Measurements from ENCODE around the gene PLA2G4C. TPM values are rescaled to one million over a fixed set of nuclear protein-coding genes. Genes with fewer than 3 reads are reported as not detected.

PLA2G4C gene
- polyA plus RNA-seq, 2 of the 4 experiments (the other 2 are of a cell fraction) = 1.4 to 2.1 TPM

DNA sequence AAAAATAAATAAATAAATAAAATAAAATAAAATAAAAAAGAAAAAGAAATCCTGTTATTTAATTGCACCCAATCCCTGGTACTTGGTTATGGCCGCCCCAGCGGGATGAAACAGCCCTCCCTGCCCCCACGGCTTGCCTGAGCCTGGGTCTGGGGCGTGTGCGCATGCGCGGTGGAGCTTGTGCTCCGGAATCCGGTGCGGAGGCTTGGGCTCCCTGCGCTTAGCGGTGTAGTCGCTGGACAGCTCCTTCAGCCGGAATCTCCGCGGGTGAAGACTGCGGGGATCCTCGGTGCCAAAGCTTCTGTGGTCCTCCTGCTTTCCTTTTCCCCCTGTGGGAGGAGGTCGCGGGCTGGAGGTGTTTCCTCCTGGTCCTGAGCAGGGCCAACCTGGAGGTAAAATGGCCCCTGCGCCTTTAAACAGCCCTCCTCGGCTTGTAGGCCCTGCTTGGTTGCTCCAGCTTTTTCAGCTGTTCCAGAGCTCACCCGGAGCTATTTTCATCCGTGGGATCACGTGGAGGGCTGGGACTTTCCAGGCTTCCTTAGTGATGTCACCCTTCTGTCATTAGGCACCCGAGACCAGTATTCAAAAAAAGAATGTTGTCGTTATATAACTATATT is at the start of gene PLA2G4C (continued):
- TF ChIP-seq, protein P1, sequence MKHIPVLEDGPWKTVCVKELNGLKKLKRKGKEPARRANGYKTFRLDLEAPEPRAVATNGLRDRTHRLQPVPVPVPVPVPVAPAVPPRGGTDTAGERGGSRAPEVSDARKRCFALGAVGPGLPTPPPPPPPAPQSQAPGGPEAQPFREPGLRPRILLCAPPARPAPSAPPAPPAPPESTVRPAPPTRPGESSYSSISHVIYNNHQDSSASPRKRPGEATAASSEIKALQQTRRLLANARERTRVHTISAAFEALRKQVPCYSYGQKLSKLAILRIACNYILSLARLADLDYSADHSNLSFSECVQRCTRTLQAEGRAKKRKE (CRISPR knock-in tag; IDR thresholded peaks at IDR 0.05; ENCODE audit: low read depth) = no peak

DNA sequence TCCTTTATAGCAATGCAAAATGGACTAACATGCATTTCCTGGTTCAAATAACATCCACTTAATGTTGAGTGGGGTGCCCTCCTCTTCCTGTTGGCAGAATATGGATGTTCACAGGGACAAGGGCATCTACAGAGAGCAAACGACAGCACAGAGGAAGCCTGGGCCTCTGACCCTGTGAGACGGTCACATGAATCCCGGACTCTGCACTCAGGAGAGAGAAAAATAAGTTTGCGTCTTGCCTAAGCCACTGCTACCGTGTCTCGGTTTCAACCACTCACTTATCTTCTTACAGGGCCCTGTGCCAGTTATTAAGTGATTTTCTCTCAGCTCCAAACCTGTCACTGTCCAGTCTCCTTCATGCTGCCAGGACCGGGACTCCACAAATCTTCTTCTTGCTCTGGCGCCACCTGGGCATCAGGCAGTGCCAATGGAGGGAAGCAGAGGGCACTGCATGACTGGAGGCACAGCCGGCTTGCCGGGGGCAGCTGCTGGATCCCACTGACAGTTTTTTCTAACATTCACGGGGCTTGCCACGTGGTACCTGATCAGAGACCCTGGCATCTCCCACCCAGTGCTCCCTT is 47.7 kb upstream of the PLA2G4C start:
- Histone ChIP-seq H3K9me3 (no peaks in the 10 kb centered on the region), H3K4me2 (no peak overlapping the region), H3K4me3 (no peak overlapping the region), H3K4me1 (peaks cover 4% of the 10 kb centered on the region; the same call in 2 of the 3 replicates), H3K27ac (no peak overlapping the region)
- ATAC-seq = peak; percentile 47 to 58; a peak in 2 of 6 replicates
- CTCF ChIA-PET = interaction anchor here (0.5 to 17.3 kb wide), 7 partner anchors 11 to 1522 kb away, joined by 3 to 281 read pairs (median 3); partner anchors contain the start of gene PLA2G4C
- TF ChIP-seq, protein P2, sequence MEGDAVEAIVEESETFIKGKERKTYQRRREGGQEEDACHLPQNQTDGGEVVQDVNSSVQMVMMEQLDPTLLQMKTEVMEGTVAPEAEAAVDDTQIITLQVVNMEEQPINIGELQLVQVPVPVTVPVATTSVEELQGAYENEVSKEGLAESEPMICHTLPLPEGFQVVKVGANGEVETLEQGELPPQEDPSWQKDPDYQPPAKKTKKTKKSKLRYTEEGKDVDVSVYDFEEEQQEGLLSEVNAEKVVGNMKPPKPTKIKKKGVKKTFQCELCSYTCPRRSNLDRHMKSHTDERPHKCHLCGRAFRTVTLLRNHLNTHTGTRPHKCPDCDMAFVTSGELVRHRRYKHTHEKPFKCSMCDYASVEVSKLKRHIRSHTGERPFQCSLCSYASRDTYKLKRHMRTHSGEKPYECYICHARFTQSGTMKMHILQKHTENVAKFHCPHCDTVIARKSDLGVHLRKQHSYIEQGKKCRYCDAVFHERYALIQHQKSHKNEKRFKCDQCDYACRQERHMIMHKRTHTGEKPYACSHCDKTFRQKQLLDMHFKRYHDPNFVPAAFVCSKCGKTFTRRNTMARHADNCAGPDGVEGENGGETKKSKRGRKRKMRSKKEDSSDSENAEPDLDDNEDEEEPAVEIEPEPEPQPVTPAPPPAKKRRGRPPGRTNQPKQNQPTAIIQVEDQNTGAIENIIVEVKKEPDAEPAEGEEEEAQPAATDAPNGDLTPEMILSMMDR (IDR thresholded peaks at IDR 0.05) = peak; percentile 15; the same call in 1 of the 3 replicates
- TF ChIP-seq TFCP2L1 (CRISPR knock-in tag; IDR thresholded peaks at IDR 0.05) (no peak), MAFK (IDR thresholded peaks at IDR 0.05; ENCODE audit: partially characterized antibody) (no peak)
- WGBS (ENCODE audit: missing lambda C conversion rate) = 90% methylated on average over 12 of the region's 12 CpGs
- POLR2A ChIA-PET = interaction anchor here (0.6 kb wide), 1 partner anchor 11 kb away, joined by 3 read pairs; no protein-coding TSS in a partner anchor
- no peak for FAIRE-seq
- no peak for DNase-seq (ENCODE audit: low read depth in 1 of 2, low spot score in 1 of 2)

DNA sequence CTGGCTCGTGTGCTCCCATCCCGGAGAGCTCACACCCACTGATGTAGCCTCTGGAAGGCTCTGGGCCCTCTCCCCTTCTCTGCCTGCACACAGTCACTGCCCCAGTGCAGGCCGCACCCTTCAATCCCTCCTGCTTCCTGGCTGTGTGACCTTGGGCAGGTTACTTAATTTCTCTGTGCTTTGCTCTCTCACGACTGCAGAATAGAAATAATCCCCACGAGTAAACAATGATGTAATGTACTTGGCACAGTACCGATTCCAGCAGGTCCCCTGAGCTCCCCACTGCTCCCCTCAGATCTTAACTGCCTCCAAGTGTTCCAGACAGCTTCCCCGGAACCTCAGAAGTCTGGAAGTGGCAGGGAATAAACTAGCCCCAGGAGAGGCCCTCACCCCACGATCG is 43.4 kb upstream of the PLA2G4C start:
- TF ChIP-seq ZFP36 (IDR thresholded peaks at IDR 0.05; ENCODE audit: borderline replicate concordance, partially characterized antibody) (peak; percentile 58), EHMT2 (IDR thresholded peaks at IDR 0.05; ENCODE audit: low read depth) (no peak)
- no peak overlapping the region for H3K4me3 ChIP-seq
- WGBS (ENCODE audit: missing lambda C conversion rate) = 60% methylated on average over 9 of the region's 9 CpGs
- FAIRE-seq (no peak), ATAC-seq (peak; percentile 13 to 42; a peak in 3 of 6 replicates), DNase-seq (ENCODE audit: low read depth in 1 of 2, low spot score in 1 of 2) (no peak)
- POLR2A ChIA-PET = interaction anchor here (1.3 kb wide), 1 partner anchor 43 kb away, joined by 5 read pairs; the partner anchor contains the start of gene PLA2G4C
- peak overlapping the region in 1 of 2 experiments; percentile 41; a peak in 3 of 6 replicates for H3K27ac ChIP-seq
- H3K4me2 ChIP-seq = no peak overlapping the region
- CTCF ChIA-PET = interaction anchor here (0.7 to 17.3 kb wide), 14 partner anchors 9 to 190 kb away, joined by 3 to 281 read pairs (median 4); partner anchors contain the start of gene PLA2G4C
- no peaks in the 10 kb centered on the region for H3K9me3 ChIP-seq
- peaks cover 11% of the 10 kb centered on the region; the same call in 2 of the 3 replicates for H3K4me1 ChIP-seq

DNA sequence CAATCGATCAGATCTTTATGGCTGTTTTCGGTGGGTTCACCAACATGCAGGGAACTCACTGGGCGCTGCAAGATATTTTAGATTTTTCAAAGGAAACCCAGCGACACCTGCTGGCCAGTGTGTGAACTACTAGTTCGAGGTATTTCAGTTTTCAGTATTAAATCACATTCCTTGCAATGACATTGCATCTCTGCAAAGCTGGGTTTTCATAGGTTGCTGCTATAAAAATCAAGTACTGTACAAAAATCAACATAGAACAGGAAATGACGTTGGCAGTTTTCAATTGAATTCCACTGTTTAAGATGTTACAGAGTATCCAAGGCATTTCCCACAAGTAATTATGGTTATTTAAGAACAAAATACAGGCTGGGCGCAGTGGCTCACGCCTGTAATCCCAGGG is 41.9 kb upstream of the PLA2G4C start:
- H3K4me1 ChIP-seq = peaks cover 11% of the 10 kb centered on the region; the same call in 2 of the 3 replicates
- peak overlapping the region; percentile 3 to 55; a peak in 3 of 6 replicates for H3K27ac ChIP-seq
- no peaks in the 10 kb centered on the region for H3K9me3 ChIP-seq
- WGBS (ENCODE audit: missing lambda C conversion rate) = 27% methylated on average over 8 of the region's 8 CpGs
- ChIA-PET POLR2A (interaction anchor here (1.5 kb wide), 1 partner anchor 42 kb away, joined by 6 read pairs; the partner anchor contains the start of gene PLA2G4C), CTCF (interaction anchor here (0.6 to 17.3 kb wide), 41 partner anchors 9 to 414 kb away, joined by 3 to 281 read pairs (median 5); partner anchors contain the start of genes CABP5, LIG1 and PLA2G4C)
- H3K4me3 ChIP-seq = no peak overlapping the region
- peak; percentile 72 for FAIRE-seq
- TF ChIP-seq FOXS1 (CRISPR knock-in tag; IDR thresholded peaks at IDR 0.05) = 0 out of 2 replicates have a peak, but pooled peaks have one; percentile 46
- peak; percentile 83 to 91 for TF ChIP-seq RAD21 (conservative IDR thresholded peaks at IDR 0.05 in 1 of 2, IDR thresholded peaks at IDR 0.05 in 1 of 2)
- TF ChIP-seq TFCP2L1 (CRISPR knock-in tag; IDR thresholded peaks at IDR 0.05) = no peak
- TF ChIP-seq POLR2AphosphoS2 (conservative IDR thresholded peaks at IDR 0.05; ENCODE audit: low read length) = no peak
- TF ChIP-seq MAFK (IDR thresholded peaks at IDR 0.05; ENCODE audit: partially characterized antibody) = peak; percentile 69
- peak; percentile 95 for TF ChIP-seq SMC3 (IDR thresholded peaks at IDR 0.05)
- no peak for TF ChIP-seq FOSB (CRISPR knock-in tag; IDR thresholded peaks at IDR 0.05)
- TF ChIP-seq, protein P2 (IDR thresholded peaks at IDR 0.05) = peak; percentile 97
- TF ChIP-seq, protein P3, sequence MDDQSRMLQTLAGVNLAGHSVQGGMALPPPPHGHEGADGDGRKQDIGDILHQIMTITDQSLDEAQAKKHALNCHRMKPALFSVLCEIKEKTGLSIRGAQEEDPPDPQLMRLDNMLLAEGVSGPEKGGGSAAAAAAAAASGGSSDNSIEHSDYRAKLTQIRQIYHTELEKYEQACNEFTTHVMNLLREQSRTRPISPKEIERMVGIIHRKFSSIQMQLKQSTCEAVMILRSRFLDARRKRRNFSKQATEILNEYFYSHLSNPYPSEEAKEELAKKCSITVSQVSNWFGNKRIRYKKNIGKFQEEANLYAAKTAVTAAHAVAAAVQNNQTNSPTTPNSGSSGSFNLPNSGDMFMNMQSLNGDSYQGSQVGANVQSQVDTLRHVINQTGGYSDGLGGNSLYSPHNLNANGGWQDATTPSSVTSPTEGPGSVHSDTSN (IDR thresholded peaks at IDR 0.05) = no peak
- ATAC-seq = peak; percentile 68 to 72
- peak overlapping the region; percentile 13; the same call in 1 of the 3 replicates for H3K4me2 ChIP-seq
- peak; percentile 81 to 82 for DNase-seq (ENCODE audit: low read depth in 1 of 2, low spot score in 1 of 2)

Data from A549 (cell line).